ENCODE results near the gene TM7SF2. TPM values are rescaled to one million over a fixed set of nuclear protein-coding genes. Genes with fewer than 3 reads are reported as not detected.

Gene TM7SF2
- total RNA-seq, 1 experiment from 2014 or later = 44.2 TPM

GRCh38 chr11:65131417-65131776 is 19.7 kb downstream of the TM7SF2 start:
- no peak for DNase-seq
- Histone ChIP-seq H4K20me1 (ENCODE audit: low read length) (no peaks in the 10 kb centered on the region; the same call in 1 of the 2 replicates), H3K27me3 (ENCODE audit: low read length) (no peaks in the 10 kb centered on the region), H3K9me3 (ENCODE audit: low read length) (no peaks in the 10 kb centered on the region), H3K9ac (ENCODE audit: low read length) (no peak overlapping the region), H3K27ac (ENCODE audit: low read length) (no peak overlapping the region), H3K4me2 (ENCODE audit: low read length) (no peak overlapping the region), H3K9me2 (replicated peaks; ENCODE audit: low read length) (no peaks in the 10 kb centered on the region), H3F3A (ENCODE audit: low read length, unreplicated experiment) (no peaks in the 10 kb centered on the region), H2AFZ (ENCODE audit: low read length) (no peak overlapping the region), H3K4me3 (ENCODE audit: low read length) (no peak overlapping the region), H3K4me1 (ENCODE audit: insufficient read depth, low read length) (peaks cover 16% of the 10 kb centered on the region), H3K79me2 (ENCODE audit: low read length) (peaks cover 35% of the 10 kb centered on the region), H3K36me3 (ENCODE audit: low read depth, low read length) (peaks cover 43% of the 10 kb centered on the region; the same call in 1 of the 2 replicates)
- ATAC-seq = no peak
- intact Hi-C loops (cut with micrococcal nuclease) = no loop called here
- TF ChIP-seq EZH2phosphoT487 (IDR thresholded peaks at IDR 0.05; ENCODE audit: borderline replicate concordance, low read length) (no peak), EZH2 (IDR thresholded peaks at IDR 0.05; ENCODE audit: low read length, unreplicated experiment) (no peak), CTCF (conservative IDR thresholded peaks at IDR 0.05; ENCODE audit: low read depth, low read length) (no peak)
- BruUV-seq (replicated peaks) = no TSS peak
- ChIA-PET CTCF (no interaction called here), POLR2A (ENCODE audit: unreplicated experiment) (no interaction called here)

- H3K9me3 ChIP-seq (ENCODE audit: low read length) = no peaks in the 10 kb centered on the region
- peaks cover 16% of the 10 kb centered on the region for H3K4me1 ChIP-seq (ENCODE audit: insufficient read depth, low read length)
- H2AFZ ChIP-seq (ENCODE audit: low read length) = no peak overlapping the region
- H3K9me2 ChIP-seq (replicated peaks; ENCODE audit: low read length) = no peaks in the 10 kb centered on the region
- intact Hi-C loops (cut with micrococcal nuclease) = no loop called here
- no peaks in the 10 kb centered on the region; the same call in 1 of the 2 replicates for H4K20me1 ChIP-seq (ENCODE audit: low read length)
- H3F3A ChIP-seq (ENCODE audit: low read length, unreplicated experiment) = no peaks in the 10 kb centered on the region
- no peaks in the 10 kb centered on the region for H3K27me3 ChIP-seq (ENCODE audit: low read length)
- H3K4me2 ChIP-seq (ENCODE audit: low read length) = no peak overlapping the region
- H3K9ac ChIP-seq (ENCODE audit: low read length) = no peak overlapping the region
- no TSS peak for BruUV-seq (replicated peaks)
- peaks cover 35% of the 10 kb centered on the region for H3K79me2 ChIP-seq (ENCODE audit: low read length)
- peaks cover 38% of the 10 kb centered on the region; the same call in 1 of the 2 replicates for H3K36me3 ChIP-seq (ENCODE audit: low read depth, low read length)
- TF ChIP-seq EZH2phosphoT487 (IDR thresholded peaks at IDR 0.05; ENCODE audit: borderline replicate concordance, low read length) = no peak
- TF ChIP-seq EZH2 (IDR thresholded peaks at IDR 0.05; ENCODE audit: low read length, unreplicated experiment) = no peak
- TF ChIP-seq CTCF (conservative IDR thresholded peaks at IDR 0.05; ENCODE audit: low read depth, low read length) = no peak
- no peak overlapping the region for H3K4me3 ChIP-seq (ENCODE audit: low read length)
- ChIA-PET POLR2A (ENCODE audit: unreplicated experiment) (no interaction called here), CTCF (no interaction called here)
- ATAC-seq = no peak
- H3K27ac ChIP-seq (ENCODE audit: low read length) = no peak overlapping the region
- DNase-seq = no peak
These were observed 20.2 kb downstream of the TM7SF2 start for GRCh38 chr11:65131895-65132237.

GRCh38 chr11:65132238-65132987 is 20.7 kb downstream of the TM7SF2 start:
- no peaks in the 10 kb centered on the region for H3K9me2 ChIP-seq (replicated peaks; ENCODE audit: low read length)
- no peaks in the 10 kb centered on the region for H3F3A ChIP-seq (ENCODE audit: low read length, unreplicated experiment)
- H3K27ac ChIP-seq (ENCODE audit: low read length) = no peak overlapping the region
- POLR2A ChIA-PET (ENCODE audit: unreplicated experiment) = no interaction called here
- H3K4me3 ChIP-seq (ENCODE audit: low read length) = peak overlapping the region; percentile 90; the same call in 1 of the 2 replicates
- peaks cover 35% of the 10 kb centered on the region for H3K79me2 ChIP-seq (ENCODE audit: low read length)
- H2AFZ ChIP-seq (ENCODE audit: low read length) = no peak overlapping the region
- no peaks in the 10 kb centered on the region for H3K27me3 ChIP-seq (ENCODE audit: low read length)
- no peak overlapping the region for H3K9ac ChIP-seq (ENCODE audit: low read length)
- CTCF ChIA-PET = no interaction called here
- no peaks in the 10 kb centered on the region for H3K9me3 ChIP-seq (ENCODE audit: low read length)
- DNase-seq (no peak), ATAC-seq (no peak)
- H3K4me1 ChIP-seq (ENCODE audit: insufficient read depth, low read length) = peaks cover 16% of the 10 kb centered on the region
- no peaks in the 10 kb centered on the region; the same call in 1 of the 2 replicates for H4K20me1 ChIP-seq (ENCODE audit: low read length)
- peak overlapping the region; percentile 96 for H3K4me2 ChIP-seq (ENCODE audit: low read length)
- peaks cover 33% of the 10 kb centered on the region; the same call in 1 of the 2 replicates for H3K36me3 ChIP-seq (ENCODE audit: low read depth, low read length)
- no TSS peak for BruUV-seq (replicated peaks)
- intact Hi-C loops (cut with micrococcal nuclease) = no loop called here
- TF ChIP-seq CTCF (conservative IDR thresholded peaks at IDR 0.05; ENCODE audit: low read depth, low read length) = no peak
